HG03558 (cell line): ENCODE measurements around the gene PRODH.
"Not testable (repeated sequence)": the region's sequence is repeated elsewhere in the genome, so short reads cannot be mapped to it uniquely, and the experiment has no call there.

Experiments used
- ATAC-seq: cut with Tn5 transposase; IDR thresholded peaks from one replicate; pipeline ENCODE4 v1.9.1; 2021; ENCODE audit warnings: moderate number of reproducible peaks; ENCODE audit not compliant: unreplicated experiment; ENCODE audit errors: extremely low read depth

PRODH gene

GRCh38 chr22:18969158-18969942 lies 33.3 kb upstream of the PRODH start:
- ATAC-seq: not testable (repeated sequence)

GRCh38 chr22:18968011-18968749 lies 32.1 kb upstream of the PRODH start:
- ATAC-seq: no peak

- not testable (repeated sequence) for ATAC-seq
These were observed 31.4 kb upstream of the PRODH start for GRCh38 chr22:18967391-18968010.

GRCh38 chr22:18966748-18967147 lies 30.7 kb upstream of the PRODH start:
- ATAC-seq: no peak

DNA sequence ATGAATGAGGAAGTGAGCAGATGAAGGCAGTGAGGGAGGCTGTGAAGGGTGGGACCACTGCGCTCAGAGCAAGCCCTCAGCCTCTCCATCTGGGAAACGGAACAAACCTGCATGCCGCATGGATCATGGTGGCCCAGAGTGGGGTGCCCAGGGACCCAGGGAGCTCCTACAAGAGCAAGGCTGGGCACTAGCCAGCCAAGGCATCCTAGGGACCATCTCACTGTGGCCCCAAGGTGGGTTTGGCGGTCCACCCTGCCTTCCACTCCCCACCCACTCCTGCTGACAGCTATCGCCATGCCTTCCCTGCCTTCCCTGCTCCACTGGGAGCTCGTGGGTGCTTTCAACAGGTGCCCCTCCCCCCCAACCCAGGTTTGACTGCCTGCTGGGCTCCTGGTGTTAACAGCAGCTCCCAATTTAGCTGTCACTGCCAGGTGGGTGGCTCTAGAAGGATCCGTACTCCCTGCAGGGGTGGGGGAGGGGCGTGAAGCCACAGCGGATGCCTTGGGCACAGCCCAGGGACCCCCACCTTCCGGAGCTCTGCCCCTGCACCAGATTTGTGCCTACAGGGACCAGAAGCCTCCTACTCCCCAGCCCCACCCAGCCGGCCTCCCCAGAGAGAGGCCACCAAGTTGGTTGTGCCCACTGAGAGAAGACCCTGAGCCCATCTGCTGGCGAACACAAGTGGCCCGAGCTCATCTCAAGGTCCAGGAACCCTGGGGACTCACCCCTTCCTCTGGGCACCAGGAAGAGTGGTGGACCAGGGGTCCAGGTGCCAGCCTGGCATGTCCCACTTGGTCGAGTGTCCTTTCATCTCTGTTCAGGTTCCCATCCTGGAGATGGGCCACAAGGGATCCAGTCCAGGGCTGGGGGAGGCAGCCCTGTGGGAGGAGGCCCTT lies 29.7 kb upstream of the PRODH start:
- ATAC-seq: no peak

- ATAC-seq: not testable (repeated sequence)
These were observed 28.6 kb upstream of the PRODH start for GRCh38 chr22:18964501-18965265.

DNA sequence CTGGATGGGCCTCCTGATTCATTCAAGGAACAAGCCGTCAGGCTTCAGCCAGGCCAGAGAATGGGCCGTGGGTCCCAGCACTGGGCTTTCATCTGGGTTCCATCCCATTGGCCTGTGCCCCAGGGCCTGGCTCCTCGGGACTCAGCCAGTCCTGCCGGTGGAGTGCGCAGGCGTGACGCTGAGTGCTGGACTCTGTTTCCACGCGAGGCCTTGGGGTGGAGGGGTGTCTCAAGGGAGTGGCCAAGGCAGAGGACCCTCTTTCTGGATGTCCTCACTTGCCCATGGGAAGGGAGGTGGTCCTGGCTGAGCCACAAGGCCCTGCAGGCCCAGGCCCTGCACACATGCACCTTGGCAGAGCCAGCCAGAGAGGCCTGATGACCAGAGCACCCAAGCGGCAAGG lies 28.0 kb upstream of the PRODH start:
- not testable (repeated sequence) for ATAC-seq

GRCh38 chr22:18962308-18962635 lies 26.2 kb upstream of the PRODH start:
- no peak for ATAC-seq

DNA sequence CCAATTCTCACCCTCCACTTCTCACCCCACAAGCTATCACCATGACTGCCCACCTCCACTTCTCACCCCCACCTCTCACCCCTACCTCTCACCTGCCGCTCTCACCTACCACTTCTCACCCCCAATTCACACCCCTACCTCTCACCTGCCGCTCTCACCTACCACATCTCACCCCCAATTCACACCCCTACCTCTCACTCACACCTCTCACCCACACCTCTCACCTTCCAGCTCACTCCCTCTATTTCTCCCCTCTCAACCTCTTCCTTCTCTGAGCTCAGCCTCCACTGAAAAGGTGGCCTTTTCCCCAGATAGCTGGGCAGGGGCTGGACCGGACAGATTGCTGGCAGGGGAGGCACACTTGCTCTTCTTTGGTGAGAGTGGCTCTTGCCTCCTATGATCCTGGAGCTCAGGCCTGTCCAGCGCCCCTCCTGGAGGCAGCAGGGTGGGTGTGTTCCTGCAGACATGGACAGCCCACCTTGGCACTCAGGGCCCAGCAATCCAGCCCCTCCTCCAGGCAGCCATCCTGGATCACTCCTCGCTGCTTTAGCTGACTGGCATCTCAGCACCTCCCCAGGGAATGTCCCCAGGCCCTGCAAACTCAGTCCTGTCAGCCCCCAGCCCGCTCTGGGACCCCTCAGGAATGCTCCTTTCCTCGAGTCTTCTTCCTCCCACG lies 25.7 kb upstream of the PRODH start:
- not testable (repeated sequence) for ATAC-seq

GRCh38 chr22:18961201-18961600 lies 25.1 kb upstream of the PRODH start:
- not testable (repeated sequence) for ATAC-seq

DNA sequence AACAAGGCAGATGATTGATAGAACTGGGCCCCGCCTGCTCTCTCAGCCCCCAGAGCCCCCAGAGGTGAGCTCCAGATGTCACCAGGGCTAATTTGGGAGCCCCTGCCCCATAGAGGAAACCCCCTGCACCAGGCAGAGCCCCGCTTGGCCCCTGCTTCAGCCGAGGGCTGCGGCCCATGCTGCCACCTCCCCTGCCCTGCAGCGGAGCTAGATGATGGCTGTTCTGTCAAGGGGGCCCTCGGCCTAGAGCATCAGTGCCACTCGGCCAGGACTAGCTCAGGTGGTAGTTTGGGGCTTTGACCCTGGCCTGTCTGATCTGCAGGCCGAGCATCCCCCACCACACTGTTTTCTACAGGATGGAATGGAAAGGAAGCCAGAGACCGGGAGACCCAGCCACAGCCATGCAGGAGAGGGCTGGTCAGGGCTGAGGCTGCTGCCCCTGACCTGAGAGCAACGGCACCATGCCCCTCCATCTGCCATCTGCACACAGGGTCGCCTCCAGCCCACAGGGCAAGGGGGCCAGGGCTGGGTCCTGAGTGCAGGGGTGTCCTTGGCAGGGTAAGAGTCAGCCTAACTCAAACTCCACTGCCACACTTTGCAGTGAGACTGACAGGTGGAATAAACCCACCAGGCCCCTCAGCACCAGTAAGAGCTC lies 24.2 kb upstream of the PRODH start:
- ATAC-seq: not testable (repeated sequence)

DNA sequence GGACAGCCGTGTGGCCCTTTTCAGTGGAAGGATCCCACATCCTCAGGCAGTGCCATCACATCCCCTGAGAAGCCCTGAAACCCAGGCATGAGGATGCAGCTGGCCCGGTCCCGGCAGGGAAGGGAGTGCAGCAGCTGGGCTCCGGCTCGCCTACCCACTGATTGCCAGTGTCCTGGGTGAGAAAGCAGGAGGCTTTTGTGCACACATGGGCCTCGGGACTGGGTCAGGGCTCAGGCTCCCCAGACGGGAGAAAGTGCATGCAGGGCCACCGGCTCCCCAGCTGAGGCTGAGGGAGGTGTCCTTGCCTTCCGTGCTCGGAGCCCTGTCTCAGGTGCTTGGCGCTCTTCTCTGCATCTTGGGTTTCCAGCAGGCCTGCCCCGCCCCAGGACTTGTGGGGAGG lies 23.6 kb upstream of the PRODH start:
- ATAC-seq: not testable (repeated sequence)

- ATAC-seq: not testable (repeated sequence)
These were observed 23.2 kb upstream of the PRODH start for GRCh38 chr22:18959266-18959665.

DNA sequence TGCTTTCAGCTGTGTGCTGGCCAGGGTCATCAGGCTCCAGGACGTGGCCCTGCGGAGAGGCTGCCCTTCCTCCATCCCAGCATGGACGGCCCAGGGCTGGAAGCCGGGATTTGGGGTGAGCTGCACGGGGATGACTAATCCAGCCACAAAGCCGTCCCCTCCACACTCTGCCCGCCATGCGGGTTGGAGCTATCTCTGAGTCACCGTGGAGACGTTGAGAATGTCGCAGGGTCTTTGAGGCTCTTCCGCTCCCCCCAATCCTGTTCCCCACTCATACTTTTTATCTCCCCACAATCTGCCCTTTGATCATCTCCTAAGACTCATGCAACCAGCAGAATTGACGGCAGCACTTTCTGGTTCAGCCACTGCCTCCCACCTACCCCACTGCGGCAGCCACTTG lies 22.6 kb upstream of the PRODH start:
- ATAC-seq: not testable (repeated sequence)

DNA sequence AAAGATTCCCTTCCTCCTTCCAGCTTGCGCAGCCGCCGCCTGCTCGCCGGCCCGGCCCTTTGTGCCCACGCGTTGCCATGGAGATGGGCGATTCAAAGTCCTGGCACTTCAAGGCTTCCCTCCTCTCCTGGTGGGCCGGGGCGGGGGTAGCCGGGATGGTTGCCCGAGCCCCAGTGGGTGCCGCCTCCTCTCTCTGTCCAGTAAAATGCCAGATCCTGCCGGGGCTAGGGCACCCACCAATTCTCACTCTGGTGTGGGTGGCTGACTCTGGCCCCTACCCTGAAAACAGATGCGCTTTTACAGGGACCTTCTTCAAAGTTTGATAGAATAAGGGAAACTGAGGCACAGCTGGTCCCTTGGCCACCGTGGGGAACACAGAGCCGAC lies 22.2 kb upstream of the PRODH start:
- ATAC-seq: not testable (repeated sequence)

DNA sequence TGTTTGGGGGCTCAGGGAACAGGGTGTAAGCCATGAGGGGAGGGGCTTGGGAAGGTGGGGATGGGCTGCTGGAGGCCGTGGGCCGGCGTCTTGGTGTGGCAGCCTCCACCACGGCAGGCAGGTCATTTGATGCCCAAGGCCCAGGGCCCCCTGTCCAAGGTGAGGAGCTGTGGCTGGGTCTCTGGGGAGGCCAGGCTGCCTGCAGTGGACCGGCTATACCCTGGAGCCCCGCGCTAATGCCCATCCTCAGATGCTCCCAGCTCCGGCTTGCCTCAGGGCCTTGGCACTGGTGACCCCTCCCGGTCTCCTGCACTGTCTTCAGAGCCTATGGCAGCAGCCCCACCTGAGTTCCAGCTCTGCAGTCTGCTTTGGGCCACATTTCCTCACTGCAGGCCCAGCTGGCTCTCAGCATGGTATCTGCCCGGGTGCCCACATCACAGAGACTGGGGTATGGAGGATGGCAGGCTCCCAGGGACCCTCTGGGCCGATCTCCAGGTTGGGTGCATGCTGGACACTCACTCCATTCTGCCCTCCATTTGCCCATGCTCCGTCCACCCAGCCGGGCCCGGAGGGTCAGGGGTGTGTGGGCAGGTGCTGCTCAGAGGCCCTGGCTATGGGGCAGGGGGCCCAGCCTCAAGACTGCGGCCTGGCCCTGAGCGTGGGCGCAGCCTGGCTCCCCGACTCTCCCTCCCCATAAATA lies 21.7 kb upstream of the PRODH start:
- ATAC-seq: not testable (repeated sequence)

- ATAC-seq: not testable (repeated sequence)
These were observed 20.9 kb upstream of the PRODH start for GRCh38 chr22:18956956-18957355.
